ENCODE results near the gene CDKAL1.

Gene CDKAL1

GRCh38 chr6:21201637-21202350, 667.5 kb downstream of the CDKAL1 start:
- peak; percentile 86 for TF ChIP-seq GATA2 (IDR thresholded peaks at IDR 0.05; ENCODE audit: low read depth, low read length)
- peak; percentile 78; the same call in 1 of the 2 replicates for TF ChIP-seq GATA3 (IDR thresholded peaks at IDR 0.05; ENCODE audit: low read depth, low read length)

- TF ChIP-seq GATA3 (IDR thresholded peaks at IDR 0.05; ENCODE audit: low read depth, low read length), result no peak
Observed at GRCh38 chr6:21202521-21202920, 668.3 kb downstream of the CDKAL1 start.

- TF ChIP-seq GATA3 (IDR thresholded peaks at IDR 0.05; ENCODE audit: low read depth, low read length) (no peak), GATA2 (IDR thresholded peaks at IDR 0.05; ENCODE audit: low read depth, low read length) (no peak)
Observed at GRCh38 chr6:21204951-21205350, 670.7 kb downstream of the CDKAL1 start.

DNA sequence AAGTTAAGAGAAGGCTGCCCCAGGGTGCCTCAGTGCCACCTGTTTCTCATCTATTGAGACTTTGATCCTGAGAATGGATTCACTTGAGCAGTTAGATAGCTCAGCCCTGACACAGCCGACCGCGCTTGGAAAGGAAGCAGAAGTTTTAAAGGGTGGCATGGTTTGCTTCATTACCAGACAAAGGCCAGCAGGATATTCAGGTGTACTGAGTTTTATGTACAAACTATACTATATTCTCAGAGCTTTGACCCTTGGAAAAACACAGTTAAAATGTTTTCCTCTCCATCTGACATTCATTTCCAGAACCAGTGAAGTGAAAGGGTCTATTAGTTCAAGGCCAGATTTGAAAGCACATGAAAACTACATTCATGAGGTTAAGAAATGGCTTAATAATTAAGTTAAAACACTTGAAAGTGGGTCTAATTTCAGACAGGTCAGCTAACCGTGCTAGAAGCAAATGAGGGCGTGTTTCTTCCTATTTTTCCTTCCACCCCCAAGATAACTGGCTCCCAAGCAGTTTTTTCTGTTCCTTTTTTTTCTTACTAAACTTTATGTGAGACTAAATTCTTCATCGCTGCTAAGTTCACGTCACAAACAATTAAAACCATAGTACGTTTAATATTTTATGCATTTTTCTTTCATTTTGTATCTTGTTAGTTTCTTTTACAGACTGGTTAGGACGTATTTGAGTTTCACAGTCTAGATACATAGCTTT, 674.0 kb downstream of the CDKAL1 start:
- TF ChIP-seq GATA3 (IDR thresholded peaks at IDR 0.05; ENCODE audit: low read depth, low read length) (no peak), GATA2 (IDR thresholded peaks at IDR 0.05; ENCODE audit: low read depth, low read length) (no peak)

GRCh38 chr6:21208796-21209186, 674.5 kb downstream of the CDKAL1 start:
- TF ChIP-seq GATA3 (IDR thresholded peaks at IDR 0.05; ENCODE audit: low read depth, low read length) (no peak), GATA2 (IDR thresholded peaks at IDR 0.05; ENCODE audit: low read depth, low read length) (no peak)

- TF ChIP-seq GATA2 (IDR thresholded peaks at IDR 0.05; ENCODE audit: low read depth, low read length), result no peak
- TF ChIP-seq GATA3 (IDR thresholded peaks at IDR 0.05; ENCODE audit: low read depth, low read length), result no peak
Observed at GRCh38 chr6:21213492-21213891, 679.2 kb downstream of the CDKAL1 start.

DNA sequence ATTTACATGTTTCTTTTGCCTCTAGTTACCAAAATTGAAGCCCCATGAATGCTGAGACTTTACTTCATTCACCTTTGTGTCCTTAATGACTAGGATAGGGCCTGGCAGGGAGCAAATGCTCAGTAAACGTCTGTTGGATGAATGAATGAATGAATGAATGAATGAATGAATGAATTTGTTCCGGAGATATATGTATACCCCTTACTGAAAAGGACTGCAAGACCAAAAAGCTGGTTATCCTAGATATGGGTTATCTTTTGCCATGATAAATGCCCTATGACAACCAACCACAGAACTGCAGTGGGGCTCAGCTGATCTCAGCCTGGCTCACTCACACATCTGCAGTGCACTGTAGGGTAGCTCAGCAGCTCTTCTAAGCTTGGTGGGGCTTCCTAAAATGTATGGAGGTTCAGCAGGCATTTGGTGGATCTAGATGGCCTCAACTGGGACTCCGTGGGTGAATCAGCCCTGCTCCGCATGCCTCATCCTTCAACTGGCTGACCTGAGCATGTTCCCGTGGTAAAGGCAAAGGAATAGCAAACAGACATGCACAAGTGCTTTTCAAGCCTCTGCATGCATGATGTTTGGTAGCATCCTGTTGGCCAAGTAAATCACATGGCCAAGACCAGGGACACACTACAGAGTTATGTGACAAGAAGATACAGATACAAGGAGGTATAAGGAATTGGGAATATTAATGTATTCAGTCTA, 680.6 kb downstream of the CDKAL1 start:
- TF ChIP-seq GATA2 (IDR thresholded peaks at IDR 0.05; ENCODE audit: low read depth, low read length) (no peak), GATA3 (IDR thresholded peaks at IDR 0.05; ENCODE audit: low read depth, low read length) (no peak)

DNA sequence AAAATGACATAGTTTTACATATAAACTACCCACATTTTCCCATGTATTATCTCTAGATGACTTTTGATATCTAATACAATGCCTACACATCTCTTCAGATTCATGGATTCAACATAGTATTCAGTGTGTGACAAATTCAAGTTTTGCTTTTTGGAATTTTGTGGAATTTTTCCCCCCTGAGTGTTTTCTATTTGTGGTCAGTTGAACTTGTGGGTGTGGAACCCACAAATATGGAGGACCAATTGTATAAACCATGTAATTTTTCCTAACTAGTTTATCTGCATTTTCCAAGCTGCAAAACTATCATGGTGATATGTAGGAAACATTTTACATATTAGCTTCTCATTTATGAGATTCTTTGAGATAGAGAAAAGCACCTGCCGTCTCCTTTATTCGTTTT, 685.0 kb downstream of the CDKAL1 start:
- TF ChIP-seq GATA2 (IDR thresholded peaks at IDR 0.05; ENCODE audit: low read depth, low read length), result no peak
- TF ChIP-seq GATA3 (IDR thresholded peaks at IDR 0.05; ENCODE audit: low read depth, low read length), result no peak

DNA sequence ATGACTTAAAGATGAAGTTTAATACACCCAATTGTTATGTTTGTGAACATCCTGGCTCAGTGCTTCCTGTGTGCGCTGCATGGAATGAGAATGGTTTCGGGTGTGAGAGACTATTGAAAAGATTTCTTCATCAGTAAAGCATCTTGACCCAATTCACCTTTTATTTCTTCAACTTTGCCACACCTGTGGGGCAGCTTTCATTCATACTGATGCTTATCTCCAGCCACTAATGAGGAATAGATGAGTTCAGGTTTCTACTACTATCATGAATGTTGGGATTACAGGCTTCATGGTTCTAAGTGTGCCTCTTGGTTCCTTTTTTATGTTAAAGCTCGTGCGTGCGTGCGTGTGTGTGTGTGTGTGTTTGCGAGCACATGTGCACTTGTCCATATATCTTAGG, 685.6 kb downstream of the CDKAL1 start:
- TF ChIP-seq GATA2 (IDR thresholded peaks at IDR 0.05; ENCODE audit: low read depth, low read length), result no peak
- TF ChIP-seq GATA3 (IDR thresholded peaks at IDR 0.05; ENCODE audit: low read depth, low read length), result no peak

GRCh38 chr6:21220271-21220987, 686.2 kb downstream of the CDKAL1 start:
- TF ChIP-seq GATA3 (IDR thresholded peaks at IDR 0.05; ENCODE audit: low read depth, low read length) (no peak), GATA2 (IDR thresholded peaks at IDR 0.05; ENCODE audit: low read depth, low read length) (no peak)

DNA sequence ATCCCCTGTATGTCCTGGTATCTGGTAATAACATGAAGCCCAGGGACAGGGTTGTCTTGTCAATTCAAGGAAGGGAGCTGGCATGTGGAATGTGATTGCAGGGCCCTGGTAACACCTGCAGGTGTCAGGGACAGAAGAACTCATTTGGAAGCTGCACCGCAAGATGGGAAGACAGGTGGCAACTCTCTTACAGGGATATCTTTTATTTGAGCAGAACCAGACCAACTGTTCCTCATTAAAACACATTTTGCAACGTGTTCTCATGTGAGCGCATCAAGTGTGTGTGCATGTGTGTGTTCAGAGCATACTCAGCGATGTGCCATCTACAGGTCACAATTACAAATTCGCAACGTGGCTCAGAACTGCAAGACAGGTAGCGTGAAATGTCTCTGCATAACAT, 688.4 kb downstream of the CDKAL1 start:
- TF ChIP-seq GATA3 (IDR thresholded peaks at IDR 0.05; ENCODE audit: low read depth, low read length) (no peak), GATA2 (IDR thresholded peaks at IDR 0.05; ENCODE audit: low read depth, low read length) (no peak)

DNA sequence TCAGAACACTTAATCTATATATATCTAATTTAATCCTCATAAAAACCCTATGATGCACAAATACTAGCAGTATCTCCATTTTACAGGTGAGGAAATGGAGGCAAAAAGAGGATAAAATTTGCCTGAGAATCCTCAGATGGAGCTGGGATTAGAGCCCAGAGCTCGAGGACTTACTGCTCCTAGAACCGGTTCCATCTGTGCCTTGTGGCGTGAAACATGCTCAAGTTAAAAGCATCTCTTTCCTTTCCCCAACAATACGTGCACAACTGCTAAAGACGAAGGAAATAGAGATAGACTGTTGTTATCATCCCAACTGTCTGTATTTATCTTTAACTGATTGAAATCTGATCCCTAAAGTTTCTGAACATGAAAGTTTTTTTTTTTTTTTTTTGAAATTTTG, 691.7 kb downstream of the CDKAL1 start:
- TF ChIP-seq GATA3 (IDR thresholded peaks at IDR 0.05; ENCODE audit: low read depth, low read length), result no peak
- TF ChIP-seq GATA2 (IDR thresholded peaks at IDR 0.05; ENCODE audit: low read depth, low read length), result no peak

GRCh38 chr6:21227486-21227885, 693.2 kb downstream of the CDKAL1 start:
- TF ChIP-seq GATA3 (IDR thresholded peaks at IDR 0.05; ENCODE audit: low read depth, low read length) (no peak), GATA2 (IDR thresholded peaks at IDR 0.05; ENCODE audit: low read depth, low read length) (no peak)

DNA sequence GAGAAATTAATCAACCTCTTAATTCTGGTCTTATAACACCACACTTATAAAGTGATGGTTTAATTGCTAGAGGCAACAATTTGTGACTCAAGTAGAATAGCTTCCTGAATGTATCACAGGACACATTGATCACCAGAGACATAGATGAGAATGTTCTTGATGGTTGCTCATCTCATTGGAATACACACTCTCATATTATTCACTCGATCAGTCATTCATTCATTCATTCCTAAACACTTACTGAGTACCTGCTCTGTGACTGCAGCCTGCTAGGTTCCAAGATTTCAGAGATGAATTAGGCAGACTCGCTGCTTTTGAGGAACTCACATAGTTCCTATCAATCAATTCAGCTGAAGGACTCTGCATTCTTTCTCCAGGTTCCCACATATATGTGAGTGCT, 694.2 kb downstream of the CDKAL1 start:
- TF ChIP-seq GATA2 (IDR thresholded peaks at IDR 0.05; ENCODE audit: low read depth, low read length) (no peak), GATA3 (IDR thresholded peaks at IDR 0.05; ENCODE audit: low read depth, low read length) (no peak)

All from SH-SY5Y (cell line).